HG02981 (cell line): Measurements from ENCODE around the gene UBE2C.
"Not testable (repeated sequence)": the region's sequence is repeated elsewhere in the genome, so short reads cannot be mapped to it uniquely, and the experiment has no call there.

Experiments used
- ATAC-seq: cut with Tn5 transposase; IDR thresholded peaks from one replicate; pipeline ENCODE4 v1.9.1; 2021; ENCODE audit warnings: mild to moderate bottlenecking, moderate library complexity; ENCODE audit not compliant: unreplicated experiment

Gene UBE2C

GRCh38 chr20:45797510-45797909 is 14.9 kb upstream of the UBE2C start:
- not testable (repeated sequence) for ATAC-seq

- not testable (repeated sequence) for ATAC-seq
Measured at GRCh38 chr20:45797955-45798354, 14.5 kb upstream of the UBE2C start.

GRCh38 chr20:45798935-45799642 is 13.4 kb upstream of the UBE2C start:
- no peak for ATAC-seq

GRCh38 chr20:45801851-45802250 is 10.6 kb upstream of the UBE2C start:
- no peak for ATAC-seq

GRCh38 chr20:45810191-45810970 is 2.1 kb upstream of the UBE2C start:
- ATAC-seq, result no peak

GRCh38 chr20:45813006-45813340 is 529 bp downstream of the UBE2C start:
- ATAC-seq, result no peak

- ATAC-seq, result no peak
Measured at GRCh38 chr20:45813489-45813888, 1.0 kb downstream of the UBE2C start.

- ATAC-seq, result no peak
Measured at GRCh38 chr20:45814314-45814713, 1.9 kb downstream of the UBE2C start.

GRCh38 chr20:45816951-45817350 is 4.5 kb downstream of the UBE2C start:
- ATAC-seq, result no peak

GRCh38 chr20:45817376-45818194 is 5.1 kb downstream of the UBE2C start:
- no peak for ATAC-seq

GRCh38 chr20:45818239-45818638 is 5.8 kb downstream of the UBE2C start:
- ATAC-seq, result no peak

- ATAC-seq, result no peak
Measured at GRCh38 chr20:45819466-45819865, 7.0 kb downstream of the UBE2C start.

GRCh38 chr20:45821947-45822346 is 9.5 kb downstream of the UBE2C start:
- ATAC-seq, result no peak

- no peak for ATAC-seq
Measured at GRCh38 chr20:45822857-45823256, 10.4 kb downstream of the UBE2C start.

- ATAC-seq, result no peak
Measured at GRCh38 chr20:45823949-45824835, 11.7 kb downstream of the UBE2C start.

GRCh38 chr20:45826381-45827019 is 14.1 kb downstream of the UBE2C start:
- ATAC-seq, result no peak

- no peak for ATAC-seq
Measured at GRCh38 chr20:45827030-45827652, 14.7 kb downstream of the UBE2C start, which contains the start of gene TNNC2. Gene TNNC2, minus strand, starts transcription at chr20:45827312. Its CDS starts 64 bp downstream, at chr20:45827248.

GRCh38 chr20:45827712-45828111 is 15.3 kb downstream of the UBE2C start:
- ATAC-seq, result no peak

- no peak for ATAC-seq
Measured at GRCh38 chr20:45828589-45828988, 16.1 kb downstream of the UBE2C start.
